HG03460 (cell line): ENCODE data around the gene DENND2A.
"Not testable (repeated sequence)": the region's sequence is repeated elsewhere in the genome, so short reads cannot be mapped to it uniquely, and the experiment has no call there.

Experiments
- ATAC-seq: cut with Tn5 transposase; IDR thresholded peaks from one replicate; pipeline ENCODE4 v1.9.1; 2021; ENCODE audit not compliant: unreplicated experiment

DENND2A gene

DNA sequence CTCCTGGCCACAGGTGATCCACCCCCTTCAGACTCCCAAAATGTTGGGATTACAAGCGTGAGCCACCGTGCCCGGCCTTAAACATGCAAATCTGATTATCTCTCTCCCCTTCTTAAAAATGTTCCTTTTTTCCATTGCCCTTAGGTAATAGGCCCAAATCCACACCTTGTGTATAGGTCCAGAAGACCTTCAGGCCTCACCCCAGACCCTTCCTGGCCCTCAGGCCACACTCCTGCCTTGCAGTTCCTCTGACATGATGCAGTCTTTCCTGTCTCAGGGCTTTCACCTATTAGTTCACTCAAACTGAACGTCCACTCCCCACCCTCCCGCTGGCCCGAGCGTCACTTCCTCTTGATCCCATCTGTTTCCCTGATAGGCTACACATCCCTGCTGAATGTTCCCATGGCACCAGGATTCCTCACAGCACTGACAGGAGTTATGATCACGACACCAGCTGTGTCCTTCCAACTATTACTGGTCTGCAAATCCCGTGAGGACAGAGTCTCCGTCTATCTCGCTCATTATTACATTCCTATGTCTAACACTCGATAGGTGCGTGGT lies 46.4 kb downstream of the DENND2A start:
- ATAC-seq, result no peak

DNA sequence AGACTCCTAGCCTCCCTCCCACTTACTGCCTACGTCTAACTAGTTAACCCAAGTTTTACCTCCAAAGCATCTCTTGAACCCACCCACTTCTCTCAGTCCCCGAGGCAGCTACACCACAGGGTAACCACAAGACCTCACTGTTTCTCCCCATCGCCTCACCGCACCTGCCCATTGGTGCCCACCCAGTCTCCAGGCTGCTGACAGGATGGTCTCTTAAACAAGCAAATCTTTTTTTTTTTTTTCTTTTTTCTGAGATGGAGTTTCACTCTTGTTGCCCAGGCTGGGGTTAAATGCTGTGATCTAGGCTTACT lies 47.0 kb downstream of the DENND2A start:
- peak; percentile 77 for ATAC-seq

GRCh38 chr7:140592964-140593671 lies 47.5 kb downstream of the DENND2A start:
- ATAC-seq, result peak; percentile 71

GRCh38 chr7:140591180-140591902 lies 49.3 kb downstream of the DENND2A start:
- ATAC-seq, result no peak

- no peak for ATAC-seq
Measured at GRCh38 chr7:140587243-140587642, 53.4 kb downstream of the DENND2A start.

GRCh38 chr7:140586516-140586915 lies 54.1 kb downstream of the DENND2A start:
- no peak for ATAC-seq

GRCh38 chr7:140585333-140585732 lies 55.3 kb downstream of the DENND2A start:
- ATAC-seq, result no peak

DNA sequence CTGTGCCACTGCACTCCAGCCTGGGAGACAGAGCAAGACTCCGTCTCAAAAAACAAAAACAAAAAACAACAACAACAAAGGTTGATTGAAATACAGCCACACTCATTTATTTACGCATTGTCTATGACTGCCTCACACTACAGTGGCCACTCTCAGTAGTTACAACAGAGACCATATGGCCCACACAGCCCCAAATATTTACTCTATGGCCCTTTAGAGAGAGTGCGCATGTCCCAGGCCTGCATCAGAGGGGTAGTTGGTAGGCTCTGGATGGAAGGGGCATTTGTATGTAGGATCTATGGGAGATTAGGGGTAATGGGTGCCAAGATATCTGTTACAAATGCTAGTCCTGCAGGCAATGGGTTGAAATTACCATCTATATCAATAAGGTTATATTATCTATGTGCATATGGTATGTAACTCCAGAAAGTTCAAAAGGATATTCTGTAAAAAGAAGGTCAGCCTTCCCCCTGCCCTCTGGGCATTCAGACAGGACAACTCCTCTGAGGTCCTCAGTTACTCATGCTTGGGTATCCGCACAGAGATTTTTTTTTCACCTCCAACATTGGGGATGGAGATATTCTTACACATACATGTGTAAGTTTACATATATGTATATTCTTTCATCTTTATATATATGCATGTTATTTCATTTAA lies 56.3 kb downstream of the DENND2A start:
- ATAC-seq, result no peak

DNA sequence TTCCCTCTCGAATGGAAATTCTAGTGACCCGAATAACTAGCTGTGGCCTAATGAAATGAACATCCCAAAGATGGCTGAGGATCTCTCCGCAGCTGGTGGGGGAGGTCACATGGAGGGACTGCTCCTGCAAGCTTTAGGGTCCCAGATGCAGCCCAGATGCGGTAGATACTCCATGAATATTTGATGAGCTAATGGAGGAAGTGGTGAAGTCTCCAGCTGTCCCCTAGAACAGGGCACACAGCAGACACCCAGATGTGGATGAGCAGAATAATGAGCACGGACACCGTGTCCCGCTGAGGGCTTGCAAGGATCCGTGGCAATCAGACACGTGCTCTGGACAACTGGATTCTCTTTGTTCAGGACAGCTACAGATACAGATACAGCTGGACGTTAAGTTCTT lies 59.2 kb downstream of the DENND2A start:
- ATAC-seq, result no peak

- ATAC-seq, result no peak
Measured at GRCh38 chr7:140577651-140578050, 63.0 kb downstream of the DENND2A start.

DNA sequence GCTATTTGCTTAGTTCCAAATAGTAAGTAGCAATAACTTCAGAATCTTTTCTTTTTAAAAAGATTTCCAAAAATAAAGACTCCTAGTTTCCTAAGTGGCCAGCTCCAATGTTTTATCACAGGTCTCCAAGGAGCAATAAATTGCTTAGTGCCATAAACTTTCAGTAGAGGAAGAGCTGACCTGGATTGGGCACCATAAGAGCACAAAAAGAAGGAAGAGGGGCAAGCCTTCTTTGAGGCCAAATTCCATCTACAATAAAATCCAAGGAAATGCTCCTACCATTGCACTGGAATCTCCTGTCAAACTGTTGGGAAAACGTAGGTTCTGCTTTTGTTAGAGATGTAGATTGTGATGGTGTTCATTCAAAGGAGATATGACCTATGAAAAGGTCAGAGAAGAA lies 64.0 kb downstream of the DENND2A start:
- no peak for ATAC-seq

DNA sequence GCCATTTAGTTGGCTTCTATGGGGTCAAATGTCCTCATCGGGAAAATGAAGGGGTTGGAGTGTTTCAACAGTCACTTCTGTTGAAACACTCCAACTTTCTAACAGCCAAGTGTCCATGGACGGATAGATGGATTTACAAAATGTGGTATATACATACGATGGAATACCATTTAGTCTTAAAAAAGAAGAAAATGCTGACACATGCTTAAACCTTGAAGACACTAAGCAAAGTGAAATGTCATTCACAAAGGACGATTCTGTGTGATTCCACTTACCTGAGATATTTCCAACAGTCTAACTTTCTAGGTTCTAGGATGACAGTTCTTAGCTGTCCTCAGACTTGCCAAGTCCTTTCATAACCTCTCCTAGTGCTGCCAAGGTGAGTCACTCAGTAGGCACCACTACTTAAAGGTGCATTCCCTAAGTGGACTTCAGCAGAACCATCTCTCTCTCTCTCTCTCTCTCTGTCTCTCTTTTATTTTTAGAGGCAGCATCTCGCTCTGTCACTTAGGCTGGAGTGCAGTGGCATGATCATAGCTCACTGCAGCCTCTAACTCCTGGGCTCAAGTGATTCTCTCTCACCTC lies 69.0 kb downstream of the DENND2A start:
- ATAC-seq, result no peak

- ATAC-seq, result no peak
Measured at GRCh38 chr7:140570120-140570519, 70.5 kb downstream of the DENND2A start.

DNA sequence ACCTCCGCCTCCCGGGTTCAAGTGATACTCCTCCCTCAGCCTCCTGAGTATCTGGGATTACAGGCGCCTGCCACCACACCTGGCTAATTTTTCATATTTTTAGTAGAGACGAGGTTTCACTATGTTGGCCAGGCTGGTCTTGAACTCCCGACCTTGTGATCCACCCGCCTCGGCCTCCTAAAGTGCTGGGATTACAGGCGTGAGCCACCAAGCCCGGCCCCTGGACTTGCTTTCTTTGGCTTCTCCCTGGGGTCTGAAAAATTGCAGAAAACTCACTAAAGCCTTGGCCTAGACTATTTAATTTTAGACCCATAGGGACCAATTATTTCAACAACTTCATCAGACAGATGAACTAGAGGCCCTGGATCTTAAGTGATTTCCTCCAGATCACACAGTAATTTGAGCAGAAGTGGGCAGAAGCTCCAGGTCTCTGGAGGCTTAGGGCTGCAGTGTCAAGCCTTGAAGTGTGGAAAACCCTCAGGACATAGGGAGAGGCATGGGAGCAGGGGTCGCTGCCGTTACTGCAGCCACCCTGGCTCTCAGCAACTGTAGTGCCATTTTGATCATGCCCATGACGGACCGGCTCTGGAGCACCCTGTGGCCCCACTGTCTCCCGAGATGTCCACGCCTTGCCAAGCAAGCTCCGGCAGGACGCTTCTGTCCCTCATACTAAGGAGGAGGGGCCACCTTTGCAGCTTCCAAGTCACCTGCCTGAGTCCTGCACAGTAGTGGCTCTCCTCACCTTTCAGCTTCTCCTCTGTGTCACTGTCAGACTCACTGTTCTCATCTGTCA lies 72.4 kb downstream of the DENND2A start:
- no peak for ATAC-seq

DNA sequence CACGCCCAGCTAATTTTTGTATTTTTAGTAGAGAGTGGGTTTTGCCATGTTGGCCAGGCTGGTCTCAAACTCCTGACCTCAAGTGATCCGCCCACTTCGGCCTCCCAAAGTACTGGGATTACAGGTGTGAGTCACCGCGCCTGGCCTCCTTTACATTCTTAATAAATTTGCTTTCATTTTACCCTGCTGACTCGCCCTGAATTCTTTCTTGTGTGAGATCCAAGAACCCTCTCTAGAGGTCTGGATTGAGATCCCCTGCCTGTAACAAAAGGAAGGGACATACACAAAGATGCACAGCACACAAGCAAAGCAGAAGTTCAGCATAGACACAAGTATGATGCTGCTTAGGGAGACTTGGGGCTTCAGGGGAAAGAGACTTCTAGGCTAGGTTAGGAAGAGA lies 74.4 kb downstream of the DENND2A start:
- not testable (repeated sequence) for ATAC-seq

- ATAC-seq, result not testable (repeated sequence)
Measured at GRCh38 chr7:140565761-140566160, 74.9 kb downstream of the DENND2A start.

DNA sequence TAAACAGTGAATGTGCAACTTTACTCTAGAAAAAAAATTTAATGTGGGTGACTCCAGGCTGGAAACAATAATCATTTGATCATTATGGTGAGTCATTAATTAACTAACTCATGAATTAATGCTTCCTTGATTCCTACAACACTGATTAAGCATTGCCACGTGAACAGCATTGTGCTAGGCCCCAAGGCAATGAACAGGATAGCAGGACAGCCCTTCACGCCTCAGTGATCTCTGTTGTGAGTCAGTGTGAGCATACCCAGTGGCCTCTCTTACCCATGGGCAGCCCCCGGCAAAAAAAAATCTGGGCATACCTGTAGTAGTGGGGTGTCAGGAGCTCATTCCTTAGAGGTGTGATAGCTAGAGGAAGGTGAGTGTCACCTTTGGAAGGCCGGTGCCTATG lies 76.0 kb downstream of the DENND2A start:
- ATAC-seq, result no peak

- ATAC-seq, result no peak
Measured at GRCh38 chr7:140562926-140563481, 77.6 kb downstream of the DENND2A start.

- ATAC-seq, result no peak
Measured at GRCh38 chr7:140559410-140559809, 81.2 kb downstream of the DENND2A start.

- ATAC-seq, result no peak
Measured at GRCh38 chr7:140557809-140558518, 82.6 kb downstream of the DENND2A start.
